GM18867 (cell line): Measurements from ENCODE around the gene CREB5.
"Not testable (repeated sequence)": the region's sequence is repeated elsewhere in the genome, so short reads cannot be mapped to it uniquely, and the experiment has no call there.

Source experiments
- ATAC-seq: cut with Tn5 transposase; IDR thresholded peaks from one replicate; pipeline ENCODE4 v1.9.1; 2021; ENCODE audit warnings: mild to moderate bottlenecking, moderate library complexity; ENCODE audit not compliant: unreplicated experiment

CREB5 gene

DNA sequence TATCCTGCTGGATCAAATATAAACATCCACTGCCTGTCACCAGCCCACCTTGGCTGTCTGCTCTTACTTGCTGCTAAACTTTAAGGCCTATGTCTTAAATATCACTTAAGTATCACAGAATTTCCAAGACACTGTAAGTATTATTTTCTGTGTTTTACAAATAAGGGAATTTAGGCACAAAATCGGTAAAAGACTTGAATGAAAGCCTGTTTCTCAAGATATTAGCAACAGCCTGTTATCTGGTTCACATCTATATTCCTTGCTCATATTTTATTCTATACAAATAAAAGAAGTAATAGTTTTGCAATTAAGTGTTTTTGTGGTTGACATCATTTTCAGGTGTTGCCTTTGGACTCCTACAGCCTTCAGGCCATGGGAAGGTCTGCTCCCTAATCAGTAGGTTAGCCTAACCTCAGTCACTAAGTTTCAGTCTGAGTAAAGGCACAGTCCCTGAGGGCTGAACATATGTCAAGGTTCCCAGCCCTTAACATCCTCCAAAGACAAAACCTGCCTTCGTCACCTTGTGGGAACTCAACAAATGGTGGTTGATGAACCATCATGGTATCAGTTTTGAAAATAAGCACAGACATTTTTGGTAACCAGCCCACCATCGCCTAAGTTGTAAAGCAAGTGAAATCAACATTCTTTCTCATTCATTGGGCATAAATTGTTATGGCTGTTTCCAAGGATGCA is 127.1 kb downstream of the CREB5 start:
- peak; percentile 90 for ATAC-seq

DNA sequence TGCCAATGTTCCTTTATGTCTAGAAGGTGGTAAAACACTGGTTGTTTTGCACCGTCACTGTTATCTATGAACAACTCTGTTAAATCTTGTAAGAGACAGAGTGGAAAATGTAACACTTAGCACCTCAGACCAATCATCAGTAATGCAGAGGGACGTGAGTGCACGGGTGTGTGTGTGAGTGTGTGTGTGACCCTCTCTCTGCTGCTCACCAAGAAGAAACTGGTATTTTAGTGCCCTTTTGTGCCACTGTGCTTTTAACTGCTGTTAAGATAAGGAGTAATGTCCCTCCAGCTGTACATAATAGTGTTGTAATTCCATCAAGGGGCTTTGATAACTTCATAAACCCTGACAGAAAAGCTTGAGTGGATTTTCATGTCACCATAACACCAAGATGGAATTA is 130.1 kb downstream of the CREB5 start:
- ATAC-seq: no peak

DNA sequence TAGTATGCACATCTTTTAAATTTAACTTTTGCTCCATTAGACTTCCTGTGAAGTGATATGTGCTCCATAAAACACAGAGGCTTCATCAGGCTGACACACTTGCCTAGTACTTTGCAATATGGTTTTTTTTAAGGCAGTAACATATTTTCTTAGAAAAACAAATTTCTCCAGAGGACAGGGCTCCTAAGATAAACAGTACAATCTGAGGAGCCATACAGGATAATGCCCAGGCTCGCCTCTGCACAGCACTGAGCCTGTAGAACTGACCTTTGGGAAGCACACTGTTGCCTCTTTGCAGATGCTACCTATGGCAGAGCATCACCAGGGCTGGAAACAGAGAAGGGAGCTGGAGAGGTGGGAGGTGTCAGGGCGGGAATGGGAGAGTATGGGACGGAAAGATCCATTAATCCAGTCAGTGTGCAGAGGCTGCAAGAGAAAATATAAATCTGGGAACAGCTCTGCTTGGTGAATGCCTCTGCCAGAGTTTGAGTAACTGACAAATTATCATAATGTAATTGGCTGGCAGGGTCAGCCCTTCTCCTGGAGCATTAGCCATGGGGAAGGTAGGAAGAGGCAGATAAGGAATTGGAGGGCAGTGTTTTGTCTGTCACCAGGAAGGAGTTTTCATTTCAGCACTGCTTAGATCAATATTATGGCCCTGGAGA is 132.3 kb downstream of the CREB5 start:
- no peak for ATAC-seq

DNA sequence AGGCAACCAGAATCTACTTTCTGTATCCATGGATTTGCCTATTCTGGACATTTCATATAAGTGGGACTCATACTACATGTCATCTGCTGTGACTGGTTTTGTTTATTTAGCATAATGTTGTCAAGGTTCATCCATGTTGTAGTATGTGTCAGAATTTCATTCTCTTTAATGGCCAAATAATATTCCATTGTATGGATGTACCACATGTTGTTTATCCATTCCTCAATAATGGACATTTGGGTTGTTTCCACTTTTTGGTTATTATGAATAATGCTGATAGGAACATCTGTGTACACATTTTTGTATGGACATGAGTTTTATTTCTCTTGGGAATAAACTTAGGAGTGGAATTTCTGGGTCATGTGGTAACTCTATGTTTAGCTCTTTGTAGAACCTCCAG is 133.7 kb downstream of the CREB5 start:
- no peak for ATAC-seq

DNA sequence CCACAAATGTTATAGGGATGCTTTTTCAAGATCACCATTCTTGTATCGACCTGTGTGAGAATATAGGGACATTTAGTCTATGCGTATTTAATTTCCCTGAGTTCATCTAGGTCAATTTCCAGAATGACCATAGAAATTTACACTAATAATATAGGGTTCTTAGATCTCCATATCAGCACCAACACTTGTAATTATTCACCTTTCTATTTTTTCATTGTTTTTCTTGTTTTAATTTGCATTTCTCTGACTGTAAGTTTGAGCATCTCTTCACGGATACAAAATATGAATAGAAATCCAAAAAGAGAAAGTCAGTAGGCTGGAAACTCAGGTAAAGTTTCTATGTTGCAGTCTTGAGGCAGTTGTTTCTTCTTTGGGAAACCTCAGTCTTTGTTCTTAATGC is 134.8 kb downstream of the CREB5 start:
- ATAC-seq: no peak

DNA sequence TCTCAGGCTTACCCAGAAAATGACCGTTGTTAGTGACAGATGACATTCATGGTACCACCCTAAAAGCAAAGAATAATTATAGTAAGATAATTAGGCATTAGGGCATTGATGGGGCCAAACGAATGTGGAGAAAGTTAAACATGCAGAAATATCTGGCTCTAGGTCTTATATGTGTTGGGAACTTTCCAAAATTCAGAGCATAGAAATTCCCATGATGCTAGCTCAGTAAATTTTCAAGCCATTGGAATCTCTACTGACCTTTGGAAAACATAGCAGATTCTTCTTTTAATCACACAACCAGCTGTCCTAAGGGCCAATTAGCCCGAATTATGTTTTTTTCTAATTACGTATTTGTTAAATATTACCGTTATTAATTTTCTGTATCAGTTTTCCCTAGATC is 136.1 kb downstream of the CREB5 start:
- no peak for ATAC-seq

DNA sequence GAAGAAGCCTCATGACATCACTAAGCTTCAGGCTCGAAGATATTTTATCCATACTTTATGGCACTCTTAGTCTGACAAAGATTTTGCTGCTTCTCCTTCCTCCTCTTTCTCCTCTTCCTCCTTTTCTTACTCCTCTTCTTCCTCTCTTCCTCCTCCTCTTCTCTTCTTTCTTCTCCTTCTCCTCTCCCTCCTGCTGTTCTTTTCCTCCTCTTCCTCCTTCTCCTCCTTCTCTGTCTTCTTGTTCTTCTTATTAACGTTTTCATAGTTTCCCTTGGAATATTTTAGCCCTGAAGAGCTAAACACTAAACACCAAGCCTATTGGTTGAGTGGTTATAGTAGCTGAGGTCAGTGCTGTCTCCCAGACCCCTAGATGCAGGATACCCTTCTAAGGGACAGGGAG is 137.7 kb downstream of the CREB5 start:
- ATAC-seq: no peak

DNA sequence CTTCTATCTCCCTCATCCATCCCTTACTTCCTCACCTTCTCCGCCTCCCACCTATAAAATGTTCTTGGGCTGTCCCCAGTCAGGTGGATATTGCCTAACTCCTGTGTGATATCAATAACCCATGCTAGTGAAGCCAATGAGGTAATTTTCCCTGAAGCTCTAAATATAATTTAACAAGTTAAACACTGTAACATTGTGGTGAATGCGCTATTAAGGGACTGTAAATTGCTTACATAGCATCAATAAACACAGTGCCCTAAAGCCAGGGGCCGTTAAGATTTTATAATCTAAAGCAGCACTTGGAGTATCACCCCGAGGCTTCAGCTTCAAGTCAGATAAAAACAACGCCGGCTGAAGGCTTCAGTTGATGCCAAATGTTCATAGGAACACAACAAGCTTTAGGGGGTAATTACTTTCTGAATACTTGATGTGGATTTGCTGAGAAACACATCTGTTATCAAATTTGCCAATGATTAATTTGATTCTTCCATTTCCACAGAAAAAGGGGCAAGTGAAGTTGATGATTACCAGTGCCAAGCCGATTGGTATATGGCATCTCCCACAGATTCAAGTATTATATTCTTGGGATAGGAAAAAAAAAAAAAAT is 138.4 kb downstream of the CREB5 start:
- ATAC-seq: no peak

DNA sequence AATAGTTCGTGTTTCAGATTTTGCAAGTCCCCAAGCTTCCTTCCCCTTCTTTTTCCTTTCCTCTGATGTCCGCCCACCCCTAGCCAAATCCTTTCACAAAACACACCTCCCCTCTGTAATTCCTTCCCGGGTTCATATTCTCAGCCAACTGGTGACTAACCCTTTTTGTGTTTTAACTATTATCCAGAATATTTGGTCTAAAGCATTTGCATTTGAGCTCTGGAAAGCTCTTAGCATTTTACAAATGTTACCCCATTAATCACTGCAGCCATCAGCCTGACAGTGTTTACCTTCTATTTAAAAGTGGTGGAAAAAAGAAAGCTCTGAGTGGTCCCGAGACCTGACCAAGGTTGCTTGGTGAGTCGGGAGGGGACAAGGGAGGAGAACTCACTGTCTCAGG is 139.0 kb downstream of the CREB5 start:
- ATAC-seq: no peak

DNA sequence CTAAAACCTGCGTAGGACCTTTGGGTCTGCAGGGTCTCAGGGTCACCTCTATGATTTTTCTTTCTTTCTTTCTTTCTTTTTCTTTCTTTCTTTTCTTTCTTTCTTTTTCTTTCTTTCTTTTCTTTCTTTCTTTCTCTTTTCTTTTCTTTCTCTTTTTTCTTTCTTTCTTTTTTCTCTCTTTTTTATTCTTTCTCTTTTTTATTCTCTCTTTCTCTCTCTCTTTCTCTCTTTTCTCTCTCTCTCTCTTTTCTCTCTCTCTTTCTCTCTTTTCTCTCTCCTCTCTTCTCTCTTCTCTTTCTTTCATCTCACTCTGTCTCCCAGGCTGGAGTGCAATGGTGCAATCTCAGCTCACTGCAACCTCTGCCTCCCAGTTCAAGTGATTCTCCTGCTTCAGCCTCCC is 139.4 kb downstream of the CREB5 start:
- ATAC-seq: not testable (repeated sequence)

DNA sequence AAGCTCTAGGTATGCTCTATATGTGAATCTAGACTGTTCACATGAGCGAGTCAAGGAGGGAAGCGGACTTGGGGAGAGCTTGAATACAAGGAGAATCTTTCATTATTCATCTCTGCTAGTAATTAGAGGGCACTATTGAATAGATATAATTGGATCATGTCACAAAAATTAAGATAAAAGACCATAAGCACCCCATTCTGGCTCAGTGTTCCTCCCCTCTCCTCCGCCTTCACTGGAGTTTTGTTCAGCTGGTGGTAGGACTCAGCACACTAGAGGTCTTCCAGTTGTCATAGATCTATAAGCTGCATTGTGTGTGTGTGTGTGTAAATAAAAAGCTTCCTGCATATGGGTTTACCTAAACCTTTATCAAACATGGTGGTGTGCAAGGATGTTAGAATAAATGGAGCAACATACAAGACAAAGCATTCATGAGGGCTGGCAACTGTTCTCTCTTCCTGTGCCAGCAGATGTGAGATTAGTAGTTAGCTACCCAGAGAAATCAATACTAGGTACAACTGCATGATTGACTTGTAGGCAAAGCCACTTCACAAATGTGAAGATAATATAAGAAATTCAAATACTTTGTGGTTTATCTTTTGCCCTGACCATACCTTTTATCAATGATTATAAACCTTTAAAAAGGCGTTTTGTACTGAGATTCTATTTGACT is 142.6 kb downstream of the CREB5 start:
- no peak for ATAC-seq

DNA sequence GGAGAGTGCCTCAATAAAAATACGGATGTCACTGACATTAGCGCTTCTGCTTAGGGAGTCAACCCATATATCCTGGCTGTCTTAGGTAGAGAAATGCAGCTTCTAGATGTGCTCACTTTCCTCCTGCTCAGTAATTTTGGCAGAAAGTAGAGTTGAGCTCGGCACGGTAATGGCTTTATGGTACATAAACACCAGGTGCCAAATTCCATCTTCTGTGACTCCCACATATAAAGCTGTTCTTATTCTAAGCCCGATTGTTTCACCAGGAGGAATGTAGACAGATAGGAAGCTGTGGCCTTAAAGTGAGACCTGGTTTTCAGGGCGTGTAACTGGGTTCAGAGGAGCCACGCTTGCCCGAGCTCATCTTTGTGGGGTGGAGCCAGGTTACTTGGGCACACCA is 143.7 kb downstream of the CREB5 start:
- ATAC-seq: no peak

DNA sequence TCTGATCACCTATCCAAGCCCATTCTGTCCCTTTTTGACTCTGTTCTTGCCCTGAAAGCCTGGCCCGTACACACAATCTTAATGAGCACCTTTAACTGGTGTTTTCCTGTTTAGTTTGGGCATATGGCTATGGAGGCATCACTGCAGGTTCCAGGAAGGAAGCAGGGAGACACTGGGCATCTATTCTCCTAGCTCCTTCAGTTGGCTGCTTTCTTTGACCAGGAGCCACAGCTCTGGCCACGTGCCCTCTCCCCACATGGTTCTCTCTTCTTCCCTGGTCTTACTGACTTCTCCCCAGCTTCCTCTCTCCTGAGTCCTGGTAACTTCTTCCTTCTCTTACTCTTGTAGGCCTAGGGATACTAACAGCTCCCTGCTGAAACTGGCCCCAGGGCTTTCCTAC is 144.4 kb downstream of the CREB5 start:
- ATAC-seq: no peak

DNA sequence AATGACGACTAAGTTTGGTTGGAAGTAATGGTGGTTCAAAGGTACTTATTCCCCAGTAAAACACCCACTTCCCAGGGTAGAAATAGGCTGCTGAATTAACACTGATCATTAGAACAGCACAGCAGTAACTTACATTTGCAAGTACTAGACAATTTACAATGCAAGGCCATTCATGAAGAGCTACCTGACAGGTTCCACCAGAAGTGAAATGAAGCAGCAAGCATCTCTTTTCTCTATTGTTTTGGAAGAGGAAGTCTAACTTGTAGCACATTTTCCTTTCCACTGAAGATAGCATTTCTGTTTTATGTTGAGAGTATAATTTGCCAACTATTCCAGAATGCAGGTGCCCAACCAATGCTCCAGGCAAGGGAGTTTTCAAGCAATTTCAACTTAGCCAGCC is 145.9 kb downstream of the CREB5 start:
- no peak for ATAC-seq

DNA sequence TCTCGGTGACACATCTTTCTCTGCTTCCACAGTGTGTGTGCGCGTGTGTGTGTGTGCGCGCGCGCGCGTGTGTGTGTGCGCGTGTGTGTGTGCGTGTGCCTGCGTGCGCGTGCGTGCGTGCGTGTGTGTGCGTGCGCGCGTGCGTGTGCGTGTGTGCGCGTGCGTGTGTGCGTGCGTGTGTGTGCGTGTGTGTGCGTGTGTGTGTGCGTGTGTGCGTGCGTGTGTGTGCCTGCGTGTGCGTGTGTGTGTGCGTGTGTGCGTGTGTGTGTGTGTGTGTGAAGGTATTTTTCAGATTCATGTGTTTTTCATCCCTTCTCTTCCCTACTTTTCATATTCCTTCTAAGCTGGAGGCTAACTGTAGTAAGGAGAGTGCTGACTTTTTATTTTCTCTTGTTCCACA is 148.4 kb downstream of the CREB5 start:
- ATAC-seq: no peak

DNA sequence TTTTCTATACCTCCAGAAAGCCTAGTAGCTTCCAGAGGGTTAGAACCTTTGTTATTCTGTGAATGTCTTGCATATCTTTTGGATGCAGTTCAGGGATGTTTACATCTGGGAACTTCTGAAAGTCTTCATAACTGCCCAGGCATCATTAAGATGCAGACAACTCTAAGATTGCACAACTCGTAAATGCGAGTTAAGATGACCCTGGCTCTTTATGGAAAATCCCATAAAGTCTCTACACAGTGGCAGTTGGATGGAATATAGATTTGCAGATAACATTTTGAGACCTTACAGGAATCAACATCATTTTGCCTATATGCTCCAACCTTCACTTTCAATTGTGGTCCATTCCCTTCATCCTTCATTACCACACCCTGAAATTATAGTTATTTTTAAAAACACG is 151.7 kb downstream of the CREB5 start:
- ATAC-seq: no peak

DNA sequence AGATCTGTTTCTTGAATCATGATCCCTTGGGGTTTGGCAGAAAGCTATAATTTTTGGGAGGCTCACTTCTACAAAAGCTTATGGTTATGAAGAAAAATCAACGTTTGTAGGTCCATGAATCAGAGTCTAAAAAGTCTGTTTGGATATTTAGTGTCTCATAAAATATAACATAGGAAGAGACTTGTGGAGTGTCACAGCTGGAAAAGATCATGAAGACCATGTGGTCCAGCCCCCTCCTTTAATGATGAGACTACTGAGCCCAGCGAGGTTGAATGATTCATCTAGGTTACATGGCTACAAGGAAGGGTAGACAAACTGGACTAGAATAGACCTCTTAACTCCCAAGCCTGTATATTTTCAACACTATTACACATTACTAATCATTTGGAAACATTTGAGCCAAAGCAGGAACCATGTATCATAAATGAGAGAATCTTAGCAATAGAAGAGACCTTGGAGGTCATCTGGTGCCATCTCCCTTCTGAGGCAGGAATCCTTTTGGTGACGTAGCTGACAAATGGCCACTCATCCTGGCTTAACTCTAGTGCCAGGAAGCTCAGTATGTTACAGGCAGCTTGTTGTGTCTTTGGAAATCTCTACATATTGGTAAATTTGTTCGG is 152.5 kb downstream of the CREB5 start:
- ATAC-seq: no peak

DNA sequence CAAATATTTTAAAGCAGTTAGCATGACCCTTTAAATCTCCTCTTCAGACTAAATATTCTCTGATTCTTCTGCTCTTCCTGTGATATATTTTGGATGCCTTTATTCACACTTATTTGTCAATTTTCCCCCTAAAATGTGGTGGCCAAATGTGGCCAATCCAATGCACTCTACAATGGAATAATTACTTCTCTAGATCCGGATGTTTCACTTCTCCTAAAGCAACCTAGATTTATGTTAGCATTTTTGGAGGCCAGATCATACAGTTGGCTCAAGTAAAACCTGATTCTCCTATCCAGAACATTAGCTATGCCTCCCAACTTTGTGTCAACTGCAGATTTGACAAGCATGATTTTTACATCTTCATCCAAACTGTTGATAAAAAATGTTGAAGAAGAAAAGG is 153.7 kb downstream of the CREB5 start:
- no peak for ATAC-seq

DNA sequence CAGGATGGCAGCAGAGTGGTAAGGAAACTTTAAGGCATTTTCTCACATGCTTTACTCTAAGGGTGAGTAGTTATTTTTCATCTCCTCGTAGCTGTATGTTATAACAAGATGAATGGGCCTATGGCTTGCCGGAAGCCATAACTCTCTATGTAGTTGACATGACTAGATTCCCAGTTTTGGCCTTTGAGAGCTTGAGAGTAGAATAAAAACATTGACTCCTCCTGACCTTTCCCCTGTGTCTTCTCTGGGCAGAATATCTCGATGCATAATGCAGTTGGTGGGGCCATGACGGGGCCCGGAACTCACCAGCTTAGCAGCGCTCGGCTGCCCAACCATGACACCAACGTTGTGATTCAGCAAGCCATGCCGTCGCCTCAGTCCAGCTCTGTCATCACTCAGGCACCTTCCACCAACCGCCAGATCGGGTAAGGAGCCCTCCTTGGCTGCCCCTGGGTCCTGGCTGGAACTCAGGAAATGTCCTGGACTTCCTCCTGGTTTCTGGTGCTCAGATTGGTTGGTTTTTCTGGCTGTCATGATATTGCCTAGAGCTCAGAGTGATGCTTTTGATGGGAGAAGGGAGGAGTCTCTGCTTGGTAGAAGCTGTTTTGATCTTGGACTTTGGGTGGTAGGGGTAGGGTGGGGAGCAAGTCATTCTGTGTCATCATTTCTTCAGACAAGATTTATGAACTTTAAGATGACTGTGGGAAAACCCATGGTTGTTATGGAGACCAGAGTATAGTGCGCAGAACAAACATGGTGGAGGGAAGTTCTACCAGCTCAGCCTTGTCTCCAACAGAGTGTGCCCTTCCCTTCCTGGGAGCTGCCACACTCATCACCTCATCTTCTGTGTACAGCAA is 158.0 kb downstream of the CREB5 start:
- peak; percentile 88 for ATAC-seq

DNA sequence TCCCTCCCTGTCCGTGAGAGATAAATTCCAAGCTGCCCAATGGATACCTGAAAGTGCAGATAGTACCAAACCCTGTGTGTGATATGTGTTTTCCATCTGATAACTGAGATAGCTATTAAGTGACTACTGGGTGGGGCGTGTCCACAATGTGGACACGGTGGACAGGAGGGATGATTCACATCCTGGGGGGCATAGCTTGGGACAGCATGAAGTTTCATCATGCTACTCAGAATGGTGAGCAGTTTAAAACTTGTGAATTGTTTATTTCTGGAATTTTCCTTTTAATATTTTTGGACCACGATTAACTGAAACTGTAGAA is 158.6 kb downstream of the CREB5 start:
- ATAC-seq: no peak

DNA sequence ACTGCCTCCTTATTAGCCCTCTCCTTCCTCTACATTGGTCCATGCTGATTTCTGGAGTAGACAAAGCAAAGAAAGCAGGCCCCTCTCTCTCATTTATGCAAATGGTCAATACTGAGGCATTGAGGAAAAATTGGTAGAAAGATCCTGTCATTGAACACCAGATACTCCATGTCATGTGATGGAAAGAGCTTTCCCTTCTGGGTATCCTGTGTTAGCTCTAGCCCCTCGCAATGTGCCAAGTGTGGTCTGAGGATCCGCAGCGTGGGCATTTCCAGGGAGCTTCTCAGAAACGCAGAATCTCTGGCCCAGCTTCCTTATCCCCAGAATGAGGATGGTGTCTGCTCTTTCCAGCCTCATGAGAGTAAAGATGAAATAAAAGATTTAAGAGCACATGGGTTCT is 159.1 kb downstream of the CREB5 start:
- no peak for ATAC-seq
